TTC549 (cell line): ENCODE data around the gene ACTL8.

Source experiments
- FAIRE-seq: peaks from 2 replicates; lab custom pipeline; 2012; peaks lifted over from hg19 to GRCh38; lab: Jason Lieb, UNC

The ACTL8 gene

GRCh38 chr1:17772615-17773212, 17.6 kb downstream of the ACTL8 start:
- FAIRE-seq, result no peak

- no peak for FAIRE-seq
Measured at GRCh38 chr1:17773591-17774326, 18.6 kb downstream of the ACTL8 start.

GRCh38 chr1:17774452-17774851, 19.3 kb downstream of the ACTL8 start:
- FAIRE-seq, result no peak

GRCh38 chr1:17775796-17776195, 20.7 kb downstream of the ACTL8 start:
- FAIRE-seq, result no peak

GRCh38 chr1:17776426-17776825, 21.3 kb downstream of the ACTL8 start:
- no peak for FAIRE-seq

GRCh38 chr1:17777330-17777729, 22.2 kb downstream of the ACTL8 start:
- FAIRE-seq, result no peak

- FAIRE-seq, result no peak
Measured at GRCh38 chr1:17777818-17778217, 22.7 kb downstream of the ACTL8 start.

- FAIRE-seq, result no peak
Measured at GRCh38 chr1:17780916-17781315, 25.8 kb downstream of the ACTL8 start.

GRCh38 chr1:17789926-17790325, 34.8 kb downstream of the ACTL8 start:
- FAIRE-seq, result no peak

- FAIRE-seq, result no peak
Measured at GRCh38 chr1:17790383-17791054, 35.4 kb downstream of the ACTL8 start.

GRCh38 chr1:17791055-17791390, 35.9 kb downstream of the ACTL8 start:
- no peak for FAIRE-seq

- no peak for FAIRE-seq
Measured at GRCh38 chr1:17791480-17791879, 36.3 kb downstream of the ACTL8 start.

- FAIRE-seq, result no peak
Measured at GRCh38 chr1:17792421-17792820, 37.3 kb downstream of the ACTL8 start.

- FAIRE-seq, result no peak
Measured at GRCh38 chr1:17795081-17795809, 40.1 kb downstream of the ACTL8 start.

- FAIRE-seq, result no peak
Measured at GRCh38 chr1:17795836-17796645, 40.9 kb downstream of the ACTL8 start.

- no peak for FAIRE-seq
Measured at GRCh38 chr1:17797478-17797877, 42.3 kb downstream of the ACTL8 start.

GRCh38 chr1:17798011-17798410, 42.9 kb downstream of the ACTL8 start:
- no peak for FAIRE-seq

GRCh38 chr1:17798799-17799382, 43.8 kb downstream of the ACTL8 start:
- no peak for FAIRE-seq

- FAIRE-seq, result no peak
Measured at GRCh38 chr1:17799642-17800041, 44.5 kb downstream of the ACTL8 start.

GRCh38 chr1:17802164-17802563, 47.0 kb downstream of the ACTL8 start:
- FAIRE-seq, result no peak

- no peak for FAIRE-seq
Measured at GRCh38 chr1:17802945-17803344, 47.8 kb downstream of the ACTL8 start.
